HTERT RPE-1 (cell line): Measurements from ENCODE around the gene NPR3.

Source experiments
- in situ Hi-C: fragments of 300-500 bp; cut with MboI; formaldehyde crosslinking; loops from 4 replicates; pipeline ENCODE4 v1.14.3; 2020; ENCODE audit warnings: low sequenced_read_pairs

NPR3 gene

DNA sequence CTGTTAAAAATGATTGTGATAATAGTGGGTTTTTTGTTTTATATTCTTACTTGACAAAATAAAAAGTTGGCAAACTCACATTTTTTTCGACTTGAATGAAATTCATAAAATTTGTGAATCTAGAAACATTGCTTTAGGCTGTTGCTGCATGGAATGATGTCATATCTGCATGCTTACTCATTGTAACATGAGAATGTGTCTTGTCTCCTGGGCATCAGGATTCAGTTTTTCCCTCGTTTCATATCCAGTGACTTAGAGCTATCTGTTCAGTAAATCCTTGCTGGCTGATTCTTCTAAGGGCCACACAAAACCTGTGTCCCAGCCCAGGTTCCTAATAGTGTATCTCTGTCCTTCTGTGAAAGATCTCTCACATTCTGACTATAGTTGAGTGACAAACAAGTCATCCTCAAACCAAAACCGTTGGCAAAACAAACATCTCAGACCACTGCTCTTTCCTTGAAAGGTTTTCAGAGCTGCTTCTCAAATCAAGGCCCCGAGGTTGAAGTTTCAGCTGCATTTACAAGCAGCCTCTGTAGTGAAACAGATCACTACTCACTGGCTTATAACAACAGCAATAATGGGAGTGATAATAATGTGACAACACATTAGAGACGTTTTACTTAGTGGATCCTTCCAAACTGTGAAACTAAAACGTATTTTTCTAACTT is 95.0 kb downstream of the NPR3 start:
- in situ Hi-C loops, result no loop called here

DNA sequence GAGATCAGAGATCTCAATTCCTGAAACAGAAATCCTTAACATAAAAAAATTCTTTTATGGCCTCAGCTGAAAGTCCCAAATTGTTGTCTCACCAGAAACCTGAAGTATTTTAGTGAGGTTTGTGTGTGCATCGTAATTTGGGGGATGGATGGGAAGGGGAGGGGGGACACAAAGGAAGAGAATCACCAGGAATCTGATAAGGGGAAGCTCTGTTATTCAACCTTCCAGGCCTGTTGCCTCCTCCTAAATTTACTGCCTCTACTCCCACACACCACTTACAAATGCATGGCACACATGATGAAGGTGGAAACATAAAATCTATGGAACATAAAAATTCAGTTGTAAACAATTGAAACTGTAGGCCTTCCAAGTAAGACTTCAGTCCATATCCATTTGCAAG is 97.7 kb downstream of the NPR3 start:
- in situ Hi-C loops, result no loop called here

DNA sequence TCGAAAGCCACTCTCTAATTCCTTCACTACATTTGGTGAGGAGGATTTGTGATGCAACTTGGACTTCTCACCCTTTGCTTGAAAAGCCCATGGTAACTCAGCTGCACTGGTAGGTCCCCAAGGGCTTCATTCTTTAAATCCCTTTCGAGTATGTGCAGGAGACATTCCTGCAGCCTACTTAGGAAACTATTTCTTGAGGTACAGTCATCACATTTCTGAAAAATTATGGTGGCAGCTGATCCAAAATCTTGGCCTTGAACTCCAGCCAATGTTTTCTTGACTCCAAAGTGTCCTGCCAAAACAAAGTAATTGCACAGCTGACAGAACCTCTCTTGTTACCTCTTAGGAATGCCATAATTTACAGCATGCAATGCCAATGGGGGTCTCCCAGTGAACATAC is 99.7 kb downstream of the NPR3 start:
- in situ Hi-C loops, result no loop called here

DNA sequence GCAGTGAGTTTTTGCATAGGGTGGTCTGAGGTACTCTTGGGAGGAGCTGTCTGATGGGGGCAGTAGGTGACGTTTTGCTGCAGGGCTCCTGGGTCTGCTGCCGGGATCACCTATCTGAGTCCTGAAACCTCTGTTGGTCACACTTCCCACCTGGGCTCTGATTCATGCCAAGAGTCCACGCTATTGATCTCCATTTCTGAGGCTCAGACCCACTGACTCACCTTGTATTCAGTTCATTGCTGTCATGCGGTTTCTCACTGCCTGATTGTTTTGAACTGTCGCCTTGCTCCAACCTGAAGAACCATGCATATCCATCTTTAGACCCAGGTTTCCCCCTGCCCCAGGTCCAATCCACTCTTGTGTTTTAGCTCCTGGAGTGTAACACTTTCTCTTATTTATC is 101.3 kb downstream of the NPR3 start:
- in situ Hi-C loops, result no loop called here

DNA sequence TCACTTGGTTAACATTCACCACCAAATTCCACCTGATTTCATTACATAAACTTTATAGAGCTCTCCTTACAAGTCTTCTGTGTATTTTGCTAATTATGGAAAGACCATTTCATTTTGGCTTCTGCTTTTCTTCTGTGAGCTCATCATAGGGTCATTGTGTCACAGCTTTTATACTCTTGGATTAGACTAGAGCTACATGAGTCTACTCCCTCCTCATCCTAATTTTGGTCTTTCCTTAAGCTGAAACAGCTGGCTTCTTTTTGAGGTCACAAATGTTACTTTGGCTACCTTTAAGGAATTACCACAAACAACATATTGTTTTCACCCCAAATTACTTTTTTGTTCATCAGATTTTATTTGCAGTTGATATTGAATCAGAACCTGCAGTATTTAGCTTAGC is 103.0 kb downstream of the NPR3 start:
- in situ Hi-C loops, result no loop called here

DNA sequence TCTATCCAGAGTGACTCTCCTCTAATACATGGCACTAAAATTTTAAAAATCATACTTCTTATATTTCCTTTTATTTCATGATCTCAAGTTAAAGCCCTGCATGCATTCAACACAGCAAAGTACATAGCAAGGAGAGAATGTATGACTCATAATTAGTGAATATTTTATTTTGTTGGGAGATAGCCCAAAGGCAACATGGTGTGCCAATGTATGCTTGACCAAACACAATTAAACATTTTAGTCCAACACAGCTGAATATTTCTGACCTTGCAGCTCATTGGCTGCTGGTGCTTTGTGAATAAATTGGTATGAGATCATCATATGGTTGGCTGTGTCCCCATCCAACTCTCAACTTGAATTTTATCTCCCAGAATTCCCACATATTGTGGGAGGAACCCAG is 103.5 kb downstream of the NPR3 start:
- in situ Hi-C loops, result no loop called here

DNA sequence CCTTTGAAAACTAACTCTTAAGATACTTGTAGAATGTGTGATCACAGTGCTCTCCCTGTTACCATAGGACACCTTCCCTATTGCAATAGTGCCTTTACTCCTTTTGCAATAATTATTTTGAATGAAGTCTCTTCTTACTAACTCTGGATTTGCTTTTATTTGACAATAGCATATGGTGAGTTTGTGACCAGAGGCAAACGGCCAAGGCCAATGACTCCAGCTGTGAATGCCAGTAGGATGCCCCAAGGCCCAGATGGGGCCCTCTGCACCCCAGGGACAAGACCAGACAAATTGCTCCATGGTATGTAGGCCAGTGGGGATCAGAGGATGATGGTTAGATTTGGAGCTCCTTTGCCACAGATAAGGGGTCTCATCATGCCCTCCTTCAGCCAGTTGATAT is 116.9 kb downstream of the NPR3 start:
- in situ Hi-C loops, result no loop called here

DNA sequence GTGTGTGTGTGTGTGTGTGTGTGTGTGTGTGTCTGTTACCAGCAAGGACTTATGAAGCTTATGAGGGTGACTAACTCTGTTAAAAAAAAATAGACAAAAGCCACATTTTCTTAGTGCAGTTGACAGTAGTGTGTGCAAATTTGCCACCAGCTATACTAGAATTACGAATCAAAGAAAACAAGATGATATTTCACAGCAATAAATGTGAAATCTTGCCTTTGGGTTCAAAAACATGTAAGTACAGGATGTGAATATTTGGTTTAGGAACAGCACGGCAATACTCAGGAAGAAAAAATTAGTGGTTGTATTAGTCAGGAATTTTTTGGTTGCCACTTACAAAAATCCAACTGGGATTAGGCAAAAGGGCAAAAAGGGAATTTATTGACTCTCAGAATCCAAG is 117.4 kb downstream of the NPR3 start:
- in situ Hi-C loops, result no loop called here

DNA sequence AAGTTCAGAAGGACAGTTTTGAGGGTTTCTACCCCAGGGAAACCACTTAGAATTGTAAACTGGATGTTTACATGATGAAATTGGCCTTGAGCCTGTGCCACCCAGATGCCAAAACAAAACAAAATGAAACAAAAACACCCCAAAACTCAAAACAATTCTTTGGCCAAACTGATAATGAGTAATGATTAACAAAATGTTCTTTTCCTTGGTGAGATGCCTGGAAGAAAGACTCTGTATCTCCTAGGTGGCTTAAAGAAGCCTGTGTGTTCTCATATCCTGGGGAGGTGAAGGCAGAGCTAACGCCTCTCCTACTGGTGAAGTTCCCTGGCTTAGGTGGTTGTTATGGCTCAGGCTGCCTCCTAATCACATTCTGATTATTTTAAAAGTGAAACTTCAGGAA is 120.5 kb downstream of the NPR3 start:
- in situ Hi-C loops, result no loop called here

DNA sequence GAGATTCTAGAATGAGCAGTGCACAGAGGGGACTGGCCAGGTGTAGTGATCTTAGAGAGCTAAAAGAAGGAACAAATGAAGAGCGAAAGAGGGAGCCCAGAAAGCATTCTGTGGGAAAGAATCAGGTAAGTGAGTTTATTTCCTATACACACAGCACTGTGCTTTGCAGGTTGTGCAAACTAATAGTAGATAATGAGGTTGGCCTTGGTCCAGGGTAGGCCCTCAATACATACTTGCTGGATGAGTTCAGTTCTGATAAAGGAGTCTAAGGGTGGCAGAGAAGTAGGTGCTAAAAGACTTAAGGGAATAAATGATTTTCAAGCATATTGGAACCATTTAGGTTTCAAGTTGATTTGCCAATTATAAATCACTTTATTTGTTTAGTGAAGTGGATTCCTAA is 122.0 kb downstream of the NPR3 start:
- in situ Hi-C loops, result no loop called here

DNA sequence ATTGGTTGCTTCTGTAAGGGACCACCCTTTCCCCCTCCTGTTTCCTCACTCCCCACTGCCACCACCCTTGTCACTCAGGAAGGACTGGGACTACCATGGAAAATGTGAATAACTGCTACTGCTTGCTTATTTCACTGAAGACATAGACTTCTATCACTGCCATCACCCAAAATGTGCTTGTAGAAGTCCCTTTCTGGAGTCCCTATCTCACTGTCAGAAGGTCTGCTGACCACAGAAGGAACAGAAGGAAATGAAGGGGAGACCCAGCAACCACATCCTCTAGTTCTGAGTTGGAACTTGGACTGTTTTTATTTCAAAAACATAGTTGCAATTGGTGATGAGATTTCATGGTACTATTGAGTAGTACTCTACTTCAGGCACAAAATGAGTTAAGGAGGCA is 122.5 kb downstream of the NPR3 start:
- in situ Hi-C loops, result no loop called here

DNA sequence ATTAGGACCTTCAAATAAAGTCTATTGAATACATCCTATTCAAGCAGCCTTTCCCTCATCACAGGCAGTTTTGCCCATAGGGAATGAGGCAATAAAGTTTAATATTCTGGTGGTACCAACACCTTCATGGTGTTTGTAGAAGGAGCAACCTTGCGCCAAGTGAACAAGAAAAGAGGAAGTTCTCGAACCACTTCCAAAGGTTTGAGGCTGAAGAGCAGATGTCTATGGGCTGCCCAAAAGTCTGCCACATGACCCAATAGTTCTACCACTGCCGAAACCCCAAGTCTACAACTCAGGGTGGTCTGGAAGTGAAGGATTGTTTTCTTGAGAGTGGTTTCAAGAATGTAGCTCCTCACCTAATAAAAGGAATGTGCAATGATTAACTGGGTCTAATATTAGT is 123.1 kb downstream of the NPR3 start:
- in situ Hi-C loops, result no loop called here

DNA sequence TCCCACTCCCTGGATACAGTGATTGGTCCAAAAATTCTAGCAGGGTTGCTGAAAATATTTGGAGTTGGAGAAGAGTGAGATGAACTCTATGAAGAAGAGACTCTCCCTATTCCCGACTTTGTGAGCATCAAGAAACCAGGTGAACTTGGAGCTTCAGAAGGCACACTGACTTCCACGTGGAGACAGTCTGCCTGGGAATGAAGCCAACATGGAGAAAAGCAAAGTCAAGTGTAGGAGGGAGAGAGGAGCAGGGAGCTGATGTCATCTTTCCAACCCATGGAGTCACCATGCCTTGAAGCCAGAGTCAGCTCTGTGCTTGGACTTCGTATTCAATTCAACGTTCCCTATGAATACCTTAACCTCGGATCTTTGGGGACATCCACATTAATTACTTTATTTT is 125.1 kb downstream of the NPR3 start:
- in situ Hi-C loops, result no loop called here

DNA sequence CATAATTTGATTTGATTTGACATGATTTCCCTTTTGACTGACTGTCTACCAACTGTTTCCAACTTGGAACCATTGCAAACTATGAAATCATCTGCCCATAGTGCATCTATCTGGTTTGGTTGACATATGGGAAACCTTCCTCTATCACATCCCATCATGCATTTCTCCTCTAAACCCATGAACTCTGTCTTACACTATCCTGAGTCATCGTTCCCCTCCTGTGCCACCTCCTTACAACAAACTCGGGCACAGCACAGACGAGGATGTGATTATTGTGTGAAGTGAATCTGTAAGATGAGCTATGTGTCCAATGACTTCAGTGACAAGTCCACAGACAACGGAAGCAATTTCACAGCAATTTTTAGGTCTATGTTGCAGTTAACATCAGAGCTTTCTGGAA is 126.1 kb downstream of the NPR3 start:
- in situ Hi-C loops, result no loop called here

DNA sequence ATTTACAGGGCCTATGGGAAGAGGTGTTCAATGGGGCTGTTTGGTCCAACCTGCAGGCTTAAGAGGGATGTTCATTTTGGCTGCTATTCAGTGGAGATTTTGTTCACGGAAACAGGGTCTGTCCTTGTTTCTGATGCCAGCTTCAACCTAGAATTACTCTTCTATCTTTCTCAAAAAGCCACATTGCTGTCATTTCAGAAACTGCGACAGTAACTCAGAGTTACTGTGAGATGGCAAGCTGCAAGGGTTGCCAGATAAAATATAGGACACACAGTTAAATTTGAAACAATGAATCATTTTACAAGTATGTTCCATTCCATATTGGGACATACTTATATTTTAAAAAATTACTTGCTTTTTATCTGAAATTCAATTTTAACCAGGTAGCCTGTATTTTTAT is 128.0 kb downstream of the NPR3 start:
- in situ Hi-C loops, result no loop called here

DNA sequence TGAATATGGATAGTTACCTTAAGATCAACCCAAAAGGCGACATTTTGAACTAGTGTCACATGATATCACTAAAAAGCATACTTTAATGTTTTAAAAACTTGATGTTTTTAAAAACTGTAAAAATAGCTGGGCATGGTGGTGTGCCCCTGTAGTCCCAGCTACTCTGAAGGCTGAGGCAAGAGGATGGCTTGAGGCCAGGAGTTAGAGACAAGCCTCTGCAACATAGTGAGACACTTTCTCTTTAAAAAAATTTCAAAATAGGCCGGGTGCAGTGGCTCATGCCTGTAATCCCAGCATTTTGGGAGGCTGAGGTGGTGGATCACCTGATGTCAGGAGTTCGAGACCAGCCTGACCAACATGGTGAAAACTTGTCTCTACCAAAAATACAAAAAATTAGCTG is 129.5 kb downstream of the NPR3 start:
- in situ Hi-C loops, result no loop called here
